GM23338 (cell line): ENCODE measurements around the gene OPN3. TPM values are rescaled to one million over a fixed set of nuclear protein-coding genes. Genes with fewer than 3 reads are reported as not detected.

Source experiments
- ATAC-seq: fragments of 200-7000 bp; cut with Tn5 transposase; 3 replicates; pipeline ENCODE4 v1.9.1; 2020
- DNase-seq: peaks from one replicate; pipeline ENCODE4 v3.0.0-alpha.2; 2015; ENCODE audit warnings: low spot score
- H2AFZ ChIP-seq: fragments of 200-600 bp; sonication (generic); 2 replicates; pipeline ENCODE4 v1.8.0; 2016; ENCODE audit warnings: antibody characterized with exemption, mild to moderate bottlenecking, moderate library complexity
- H3F3A ChIP-seq: fragments of 200-600 bp; sonication (generic); replicated peaks from 2 replicates; pipeline ENCODE4 v1.8.0; 2017; ENCODE audit warnings: antibody characterized with exemption, mixed run types, low read depth
- H3K27ac ChIP-seq: fragments of 200-600 bp; sonication (generic); 2 replicates; pipeline ENCODE4 v1.6.1; 2016; ENCODE audit warnings: low read depth
- H3K27me3 ChIP-seq: fragments of 200-600 bp; sonication (generic); 2 replicates; pipeline ENCODE4 v1.8.0; 2016; ENCODE audit warnings: mild to moderate bottlenecking, mixed run types, moderate library complexity; ENCODE audit not compliant: insufficient read depth
- H3K36me3 ChIP-seq: fragments of 200-600 bp; sonication (generic); 2 replicates; pipeline ENCODE4 v1.8.0; 2016; ENCODE audit warnings: mild to moderate bottlenecking; ENCODE audit not compliant: insufficient read depth
- H3K4me1 ChIP-seq: fragments of 200-600 bp; sonication (generic); 2 replicates; pipeline ENCODE4 v1.8.0; 2016; ENCODE audit warnings: mild to moderate bottlenecking, moderate library complexity; ENCODE audit not compliant: insufficient read depth
- H3K4me2 ChIP-seq: fragments of 200-600 bp; sonication (generic); 2 replicates; pipeline ENCODE4 v1.7.1; 2017; ENCODE audit warnings: mixed run types
- H3K4me3 ChIP-seq: fragments of 200-600 bp; sonication (generic); 2 replicates; pipeline ENCODE4 v1.6.1; 2016; ENCODE audit warnings: mixed run types
- H3K79me2 ChIP-seq: fragments of 200-600 bp; sonication (generic); replicated peaks from 2 replicates; pipeline ENCODE4 v1.8.0; 2017; ENCODE audit warnings: mild to moderate bottlenecking; ENCODE audit not compliant: insufficient read depth
- H3K9me2 ChIP-seq: fragments of 200-600 bp; sonication (generic); 2 replicates; pipeline ENCODE4 v1.8.0; 2017; ENCODE audit not compliant: insufficient read depth
- H4K20me1 ChIP-seq: fragments of 200-600 bp; sonication (generic); replicated peaks from 2 replicates; pipeline ENCODE4 v1.8.0; 2017; ENCODE audit warnings: mild to moderate bottlenecking; ENCODE audit not compliant: insufficient read depth
- H3K27ac Mint-ChIP-seq: 2 replicates; pipeline ENCODE4 v1.8.0; 2020; ENCODE audit warnings: inconsistent platforms, mild to moderate bottlenecking, moderate library complexity, mixed read lengths
- H3K27me3 Mint-ChIP-seq: 3 replicates; pipeline ENCODE4 v1.8.0; 2022; ENCODE audit warnings: low read depth, mild to moderate bottlenecking, moderate library complexity, mixed read lengths, inconsistent platforms; ENCODE audit not compliant: insufficient read depth, poor library complexity
- H3K36me3 Mint-ChIP-seq: 3 replicates; pipeline ENCODE4 v1.8.0; 2021; ENCODE audit warnings: low read depth, mild to moderate bottlenecking, inconsistent platforms, moderate library complexity, mixed read lengths
- H3K4me1 Mint-ChIP-seq: 3 replicates; pipeline ENCODE4 v1.8.0; 2020; ENCODE audit warnings: mild to moderate bottlenecking, inconsistent platforms, mixed read lengths
- H3K4me3 Mint-ChIP-seq: 3 replicates; pipeline ENCODE4 v1.8.0; 2021; ENCODE audit warnings: moderate library complexity, mild to moderate bottlenecking, inconsistent platforms, mixed read lengths
- H3K9me3 Mint-ChIP-seq: 3 replicates; pipeline ENCODE4 v1.8.0; 2020; ENCODE audit warnings: moderate library complexity, mild to moderate bottlenecking, inconsistent platforms, mixed read lengths
- CREB1 ChIP-seq: fragments of 250-450 bp; sonication (Bioruptor Pico); IDR thresholded peaks from 2 replicates; pipeline ENCODE4 v1.5.0; 2020; ENCODE audit warnings: low read depth, mild to moderate bottlenecking, moderate library complexity
- CTCF ChIP-seq, 2 experiments: fragments of 200-600 bp in 1 of 2; sonication (generic) in 1 of 2; conservative IDR thresholded peaks; 2 replicates each; pipeline versions ENCODE4 v1.5.1 to v1.6.1; 2016 to 2017; ENCODE audit warnings: antibody characterized with exemption in 2 of 2, low read depth in 2 of 2, mild to moderate bottlenecking in 2 of 2, moderate library complexity in 1 of 2
- ETS1 ChIP-seq: IDR thresholded peaks from 2 replicates; pipeline ENCODE4 v1.6.1; 2016; ENCODE audit warnings: antibody characterized with exemption
- EZH2 ChIP-seq: fragments of 200-600 bp; sonication (generic); IDR thresholded peaks from one replicate; pipeline ENCODE4 v1.8.0; 2017; ENCODE audit warnings: antibody characterized with exemption, mild to moderate bottlenecking, low read depth; ENCODE audit not compliant: unreplicated experiment
- EZH2phosphoT487 ChIP-seq: fragments of 200-600 bp; sonication (generic); IDR thresholded peaks from one replicate; pipeline ENCODE4 v1.8.1; 2018; ENCODE audit warnings: antibody characterized with exemption; ENCODE audit not compliant: unreplicated experiment
- JUNB ChIP-seq: IDR thresholded peaks from one replicate; pipeline ENCODE4 v1.6.1; 2016; ENCODE audit warnings: antibody characterized with exemption; ENCODE audit not compliant: unreplicated experiment
- NANOG ChIP-seq: IDR thresholded peaks from 2 replicates; pipeline ENCODE4 v1.6.1; 2016; ENCODE audit warnings: antibody characterized with exemption, borderline replicate concordance
- POLR2AphosphoS5 ChIP-seq: IDR thresholded peaks from 2 replicates; pipeline ENCODE4 v1.6.1; 2016; ENCODE audit warnings: antibody characterized with exemption, low read depth
- STAT1 ChIP-seq: IDR thresholded peaks from one replicate; pipeline ENCODE4 v1.6.1; 2016; ENCODE audit warnings: antibody characterized with exemption; ENCODE audit not compliant: unreplicated experiment
- ZNF114 ChIP-seq: fragments of 250-450 bp; sonication (Bioruptor Pico); IDR thresholded peaks from 2 replicates; pipeline ENCODE4 v1.5.0; 2020; ENCODE audit warnings: mild to moderate bottlenecking, moderate library complexity
- ZNF331 ChIP-seq: fragments of 250-450 bp; sonication (Bioruptor Pico); IDR thresholded peaks from 2 replicates; pipeline ENCODE4 v1.5.0; 2020; ENCODE audit warnings: low read depth, mild to moderate bottlenecking, moderate library complexity
- ZNF462 ChIP-seq: fragments of 250-450 bp; sonication (Bioruptor Pico); IDR thresholded peaks from 2 replicates; pipeline ENCODE4 v1.5.0; 2020; ENCODE audit warnings: mild to moderate bottlenecking, moderate library complexity
- polyA plus RNA-seq: library from polyadenylated mRNA; unstranded; fragments of >200 nt; fragmentation: Nextera tagmentation; extraction: Ambion mirVana; gene quantifications from 2 replicates; pipeline ENCODE4 v1.2.1, GENCODE V29; 2016
- total RNA-seq: library from RNA; depleted of rRNA; stranded (reverse); fragments of >200 nt; shearing (Covaris generic); gene quantifications from 2 replicates; pipeline ENCODE4 v1.2.3, GENCODE V29; 2014

OPN3 gene
- total and polyA plus RNA-seq, 2 experiments from 2014 or later: 23.7 to 46.8 TPM

GRCh38 chr1:241640867-241641622, 876 bp upstream of the OPN3 start (continued):
- TF ChIP-seq ETS1: no peak
- no peak for TF ChIP-seq CREB1
- no peak for TF ChIP-seq ZNF331 (CRISPR knock-in tag)
- TF ChIP-seq EZH2phosphoT487: no peak
- no peak for TF ChIP-seq CTCF (conservative IDR thresholded peaks at IDR 0.05; ENCODE audit: low read depth in 2 of 2)

- no peaks in the 10 kb centered on the region for H3F3A ChIP-seq
- peak overlapping the region; percentile 83; the same call in 1 of the 2 replicates for H3K27ac ChIP-seq
- peak overlapping the region; percentile 79 for H3K4me3 ChIP-seq
- H3K9me2 ChIP-seq: no peaks in the 10 kb centered on the region
- H3K36me3 ChIP-seq: peaks cover 8% of the 10 kb centered on the region; the same call in 1 of the 2 replicates
- H3K4me1 Mint-ChIP-seq: peaks cover 24% of the 10 kb centered on the region
- H3K27me3 Mint-ChIP-seq: peaks cover 7% of the 10 kb centered on the region
- peaks cover 23% of the 10 kb centered on the region for H3K9me3 Mint-ChIP-seq
- peak overlapping the region; percentile 78 for H3K4me3 Mint-ChIP-seq
- H4K20me1 ChIP-seq: peaks cover 5% of the 10 kb centered on the region
- no peak overlapping the region for H2AFZ ChIP-seq
- H3K4me1 ChIP-seq: peaks cover 9% of the 10 kb centered on the region
- no peaks in the 10 kb centered on the region for H3K27me3 ChIP-seq
- peaks cover 48% of the 10 kb centered on the region for H3K79me2 ChIP-seq
- DNase-seq (peak; percentile 65), ATAC-seq (peak; percentile 63)
- peaks cover 31% of the 10 kb centered on the region for H3K36me3 Mint-ChIP-seq
- H3K4me2 ChIP-seq: peak overlapping the region; percentile 83
- H3K27ac Mint-ChIP-seq: peak overlapping the region; percentile 94
- TF ChIP-seq CREB1 (no peak), EZH2 (no peak), CTCF (conservative IDR thresholded peaks at IDR 0.05; ENCODE audit: low read depth in 2 of 2) (no peak), STAT1 (no peak), ZNF462 (no peak), POLR2AphosphoS5 (no peak), ZNF331 (CRISPR knock-in tag) (no peak), ZNF114 (CRISPR knock-in tag) (no peak), JUNB (no peak), NANOG (no peak)
These were observed 483 bp downstream of the OPN3 start for GRCh38 chr1:241639623-241640148.
